Endodermal cell (in vitro differentiated cells): ENCODE results near the gene AOPEP. TPM values are rescaled to one million over a fixed set of nuclear protein-coding genes. Genes with fewer than 3 reads are reported as not detected.

ENCODE experiments used
- DNase-seq: peaks from one replicate; pipeline ENCODE4 v3.0.0-alpha.2; 2017
- H3K27ac ChIP-seq: 2 replicates; pipeline ENCODE4 v1.5.1; 2013; ENCODE audit warnings: mild to moderate bottlenecking, low read depth, low read length, moderate library complexity
- H3K27me3 ChIP-seq: 2 replicates; pipeline ENCODE4 v1.6.1; 2013; ENCODE audit warnings: mild to moderate bottlenecking, low read length, moderate library complexity; ENCODE audit not compliant: insufficient read depth, control insufficient read depth, poor library complexity, severe bottlenecking
- H3K36me3 ChIP-seq: 2 replicates; pipeline ENCODE4 v1.7.0; 2013; ENCODE audit warnings: mild to moderate bottlenecking, low read length, moderate library complexity; ENCODE audit not compliant: control insufficient read depth, insufficient read depth
- H3K4me1 ChIP-seq: one replicate; pipeline ENCODE4 v1.7.0; 2013; ENCODE audit warnings: low read length; ENCODE audit not compliant: control insufficient read depth, insufficient read depth
- H3K4me3 ChIP-seq: 2 replicates; pipeline ENCODE4 v1.5.1; 2013; ENCODE audit warnings: mild to moderate bottlenecking, low read length, moderate library complexity
- H3K9ac ChIP-seq: 2 replicates; pipeline ENCODE4 v1.6.1; 2013; ENCODE audit warnings: mild to moderate bottlenecking, low read length, moderate library complexity; ENCODE audit not compliant: poor library complexity, severe bottlenecking; ENCODE audit errors: extremely low read depth
- H3K9me3 ChIP-seq: 2 replicates; pipeline ENCODE4 v1.6.1; 2013; ENCODE audit warnings: mild to moderate bottlenecking, low read length, moderate library complexity; ENCODE audit not compliant: control insufficient read depth
- H3K27ac Mint-ChIP-seq: 2 replicates; pipeline ENCODE4 v1.8.0; 2020; ENCODE audit warnings: mixed read lengths
- H3K27me3 Mint-ChIP-seq: 2 replicates; pipeline ENCODE4 v1.8.0; 2021; ENCODE audit warnings: mild to moderate bottlenecking, mixed read lengths; ENCODE audit not compliant: insufficient read depth
- H3K36me3 Mint-ChIP-seq: 2 replicates; pipeline ENCODE4 v1.8.0; 2020; ENCODE audit warnings: low read depth, mixed read lengths
- H3K4me1 Mint-ChIP-seq: 2 replicates; pipeline ENCODE4 v1.8.0; 2020; ENCODE audit warnings: mixed read lengths
- H3K4me3 Mint-ChIP-seq: 2 replicates; pipeline ENCODE4 v1.8.0; 2020; ENCODE audit warnings: mild to moderate bottlenecking, moderate library complexity, mixed read lengths
- H3K9me3 Mint-ChIP-seq: 2 replicates; pipeline ENCODE4 v1.8.0; 2020; ENCODE audit warnings: mild to moderate bottlenecking, mixed read lengths
- WGBS, 2 experiments: methylation state at CpG; one replicate each; pipeline versions ENCODE4 v1.1.5 to v1.1.7; 2013; ENCODE audit warnings: missing lambda C conversion rate in 2 of 2, mixed read lengths in 1 of 2; ENCODE audit not compliant: insufficient coverage in 1 of 2, insufficient read length in 1 of 2; 5-methylcytosine and 5-hydroxymethylcytosine counted together
- total RNA-seq, 2 donors: library from RNA; stranded (reverse); fragmentation: NEBNext Ultra II Directional in 1 of 2; extraction: Animal tissue kit (Norgen Biotek cat#: 25700) in 1 of 2; gene quantifications; 2 replicates in 1 of 2; 3 replicates in 1 of 2; pipeline ENCODE4 v1.2.1, GENCODE V29; 2021
- TF ChIP-seq, protein P1 (sequence below): fragments of 200-600 bp; sonication (generic); conservative IDR thresholded peaks from 2 replicates; pipeline ENCODE4 v1.5.0; 2021; ENCODE audit warnings: antibody characterized with exemption, mild to moderate bottlenecking

Gene AOPEP
- total RNA-seq, 2 donors from 2014 or later = 23.4 to 33.7 TPM

DNA sequence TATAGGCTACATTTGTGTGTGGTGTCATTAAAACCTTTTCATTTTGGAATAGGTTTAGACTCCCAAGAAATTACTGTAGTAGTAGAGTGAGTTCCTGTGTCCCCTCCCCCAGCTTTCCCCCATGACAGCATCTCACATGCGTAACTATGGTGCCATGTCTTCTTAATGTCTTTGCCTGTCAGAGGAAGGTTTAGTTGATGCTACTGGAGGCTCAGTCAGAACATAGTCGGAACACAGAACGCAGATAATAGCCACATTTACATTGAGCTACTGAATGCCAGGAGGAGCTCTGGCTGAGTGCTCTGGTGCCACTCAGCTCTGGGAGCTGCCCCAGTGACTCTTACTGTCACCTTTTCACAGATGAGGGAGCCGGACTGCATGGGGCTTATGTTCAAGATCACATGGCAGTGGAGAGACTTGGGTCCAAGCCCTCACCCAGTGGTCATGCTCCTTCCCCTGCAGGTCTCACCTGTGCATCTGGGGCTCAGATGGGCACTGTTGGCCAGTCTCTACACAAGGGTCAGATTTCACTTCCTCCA lies 223.6 kb downstream of the AOPEP start:
- Mint-ChIP-seq H3K4me3 (no peak overlapping the region), H3K36me3 (peaks cover 5% of the 10 kb centered on the region), H3K9me3 (no peaks in the 10 kb centered on the region), H3K4me1 (peaks cover 44% of the 10 kb centered on the region), H3K27me3 (peaks cover 38% of the 10 kb centered on the region), H3K27ac (no peak overlapping the region)
- Histone ChIP-seq H3K9ac (no peak overlapping the region), H3K36me3 (peaks cover 1% of the 10 kb centered on the region), H3K27me3 (no peaks in the 10 kb centered on the region), H3K9me3 (no peaks in the 10 kb centered on the region), H3K4me1 (peaks cover 33% of the 10 kb centered on the region), H3K4me3 (no peak overlapping the region), H3K27ac (no peak overlapping the region)
- WGBS, 2 experiments = 94 to 100% methylated on average over 1 to 4 of the region's 4 CpGs
- DNase-seq = no peak
- TF ChIP-seq, protein P1, sequence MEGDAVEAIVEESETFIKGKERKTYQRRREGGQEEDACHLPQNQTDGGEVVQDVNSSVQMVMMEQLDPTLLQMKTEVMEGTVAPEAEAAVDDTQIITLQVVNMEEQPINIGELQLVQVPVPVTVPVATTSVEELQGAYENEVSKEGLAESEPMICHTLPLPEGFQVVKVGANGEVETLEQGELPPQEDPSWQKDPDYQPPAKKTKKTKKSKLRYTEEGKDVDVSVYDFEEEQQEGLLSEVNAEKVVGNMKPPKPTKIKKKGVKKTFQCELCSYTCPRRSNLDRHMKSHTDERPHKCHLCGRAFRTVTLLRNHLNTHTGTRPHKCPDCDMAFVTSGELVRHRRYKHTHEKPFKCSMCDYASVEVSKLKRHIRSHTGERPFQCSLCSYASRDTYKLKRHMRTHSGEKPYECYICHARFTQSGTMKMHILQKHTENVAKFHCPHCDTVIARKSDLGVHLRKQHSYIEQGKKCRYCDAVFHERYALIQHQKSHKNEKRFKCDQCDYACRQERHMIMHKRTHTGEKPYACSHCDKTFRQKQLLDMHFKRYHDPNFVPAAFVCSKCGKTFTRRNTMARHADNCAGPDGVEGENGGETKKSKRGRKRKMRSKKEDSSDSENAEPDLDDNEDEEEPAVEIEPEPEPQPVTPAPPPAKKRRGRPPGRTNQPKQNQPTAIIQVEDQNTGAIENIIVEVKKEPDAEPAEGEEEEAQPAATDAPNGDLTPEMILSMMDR = no peak

DNA sequence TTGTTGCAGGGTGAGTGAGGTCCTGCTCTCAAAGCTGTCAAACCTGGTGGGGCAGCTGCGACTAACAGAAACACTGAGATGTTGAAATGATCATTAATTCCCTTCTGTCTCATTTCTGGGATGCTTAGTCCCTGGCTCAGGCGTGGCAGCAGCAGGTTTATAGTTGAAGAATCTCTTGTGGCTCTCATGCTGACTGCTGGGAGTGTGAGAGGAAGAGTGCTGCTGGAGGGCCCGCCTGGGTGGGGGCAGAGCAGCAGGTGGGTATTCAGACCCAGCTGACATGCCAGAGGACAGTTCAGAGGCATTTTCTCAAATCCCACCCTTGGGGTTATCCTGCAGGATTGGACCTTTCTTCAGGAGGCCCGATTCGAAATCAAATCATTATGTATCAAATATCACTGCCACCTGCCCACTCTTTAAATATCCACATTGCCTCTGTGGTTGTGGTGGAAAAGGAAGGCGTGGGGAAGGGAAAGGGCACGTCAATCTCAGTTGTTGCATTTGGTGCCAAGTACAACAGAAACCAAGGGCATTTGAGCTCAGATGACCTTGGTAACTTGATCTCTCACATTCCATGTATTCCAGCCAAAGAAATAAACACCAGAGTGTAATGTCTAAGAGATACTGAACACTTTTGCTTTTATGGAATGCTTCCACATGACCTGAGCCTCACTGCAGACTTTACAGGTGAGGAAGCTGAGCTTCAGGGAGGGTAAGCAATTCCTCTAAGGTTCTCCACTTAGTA lies 224.3 kb downstream of the AOPEP start:
- Mint-ChIP-seq H3K27me3 (peaks cover 38% of the 10 kb centered on the region), H3K4me3 (no peak overlapping the region), H3K27ac (no peak overlapping the region), H3K9me3 (no peaks in the 10 kb centered on the region), H3K4me1 (peaks cover 44% of the 10 kb centered on the region), H3K36me3 (peaks cover 6% of the 10 kb centered on the region)
- TF ChIP-seq, protein P1 = no peak
- H3K36me3 ChIP-seq = peaks cover 8% of the 10 kb centered on the region
- no peak overlapping the region for H3K27ac ChIP-seq
- H3K9ac ChIP-seq = no peak overlapping the region
- peaks cover 33% of the 10 kb centered on the region for H3K4me1 ChIP-seq
- no peaks in the 10 kb centered on the region for H3K9me3 ChIP-seq
- H3K4me3 ChIP-seq = no peak overlapping the region
- DNase-seq = peak; percentile 46
- 82 to 95% methylated on average over 4 to 7 of the region's 7 CpGs for WGBS, 2 experiments
- H3K27me3 ChIP-seq = no peaks in the 10 kb centered on the region

DNA sequence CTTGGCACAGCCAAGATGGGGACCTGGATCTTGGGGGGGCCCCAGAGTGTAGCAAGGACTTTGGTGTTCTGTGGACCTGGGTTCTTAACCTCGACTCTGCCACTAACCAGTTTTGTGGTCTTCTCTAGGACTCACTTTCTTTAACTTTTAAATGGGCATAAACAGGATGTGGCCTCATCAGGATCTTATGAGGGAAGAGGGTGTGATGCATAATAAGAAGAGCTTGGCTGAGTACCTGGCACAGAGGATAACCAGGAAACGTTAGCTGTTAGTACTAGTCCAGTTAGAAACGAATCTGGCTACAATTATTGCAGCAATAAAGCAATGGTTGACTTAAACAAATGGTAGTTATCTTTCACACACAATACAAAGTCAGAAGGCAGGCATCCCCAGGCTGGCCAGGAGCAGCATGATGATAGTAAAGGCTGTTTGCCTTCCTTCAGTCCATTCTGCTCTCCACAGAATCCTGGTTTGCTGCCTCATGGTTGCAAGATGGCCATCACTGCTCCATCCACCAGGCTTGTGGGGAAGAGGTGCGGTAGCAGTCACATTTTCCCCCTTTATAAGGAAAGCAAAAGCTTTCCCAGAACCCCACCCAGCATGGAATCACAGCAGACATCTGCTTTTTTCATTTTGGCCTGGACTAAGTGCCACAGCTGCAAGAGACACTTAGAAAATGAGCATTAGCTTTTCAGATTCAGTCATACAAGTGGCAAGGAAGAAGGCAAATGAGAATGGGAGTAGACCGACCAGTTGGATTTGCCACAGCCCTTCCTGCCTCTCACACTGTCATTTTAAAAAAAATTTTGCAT lies 225.0 kb downstream of the AOPEP start:
- H3K9ac ChIP-seq = no peak overlapping the region
- TF ChIP-seq, protein P1 = no peak
- DNase-seq = no peak
- no peak overlapping the region for H3K4me3 ChIP-seq
- no peaks in the 10 kb centered on the region for H3K9me3 Mint-ChIP-seq
- H3K4me3 Mint-ChIP-seq = no peak overlapping the region
- H3K27ac Mint-ChIP-seq = no peak overlapping the region
- H3K36me3 ChIP-seq = peaks cover 16% of the 10 kb centered on the region
- H3K4me1 ChIP-seq = peaks cover 33% of the 10 kb centered on the region
- no peak overlapping the region for H3K27ac ChIP-seq
- H3K27me3 ChIP-seq = no peaks in the 10 kb centered on the region
- H3K36me3 Mint-ChIP-seq = peaks cover 14% of the 10 kb centered on the region
- WGBS, 2 experiments = 90 to 93% methylated on average over 3 to 5 of the region's 5 CpGs
- H3K27me3 Mint-ChIP-seq = peaks cover 34% of the 10 kb centered on the region
- no peaks in the 10 kb centered on the region for H3K9me3 ChIP-seq
- H3K4me1 Mint-ChIP-seq = peaks cover 48% of the 10 kb centered on the region
